Suprapubic skin (tissue), 4 donors: ENCODE measurements around the gene PTPRD. TPM values are rescaled to one million over a fixed set of nuclear protein-coding genes. Genes with fewer than 3 reads are reported as not detected.

Experiments used
- DNase-seq, 2 donors: peaks; one replicate each; pipeline ENCODE4 v3.0.0-alpha.2; 2019; ENCODE audit warnings: low spot score in 2 of 2
- H3K27ac ChIP-seq: fragments of 200-600 bp; sonication (generic); one replicate; pipeline ENCODE4 v1.5.1; 2019
- H3K27me3 ChIP-seq: fragments of 200-600 bp; sonication (generic); one replicate; pipeline ENCODE4 v1.5.1; 2019
- H3K36me3 ChIP-seq: fragments of 200-600 bp; sonication (generic); one replicate; pipeline ENCODE4 v1.5.1; 2019
- H3K4me1 ChIP-seq: fragments of 200-600 bp; sonication (generic); one replicate; pipeline ENCODE4 v1.5.1; 2019
- H3K4me3 ChIP-seq: fragments of 200-600 bp; sonication (generic); one replicate; pipeline ENCODE4 v1.5.1; 2019; ENCODE audit warnings: mild to moderate bottlenecking
- H3K9me3 ChIP-seq: fragments of 200-600 bp; sonication (generic); one replicate; pipeline ENCODE4 v1.5.1; 2019
- EP300 ChIP-seq: sonication (generic); formaldehyde crosslinking; IDR thresholded peaks from one replicate; pipeline ENCODE4 v1.6.1; 2017; ENCODE audit warnings: antibody characterized with exemption
- POLR2A ChIP-seq, 2 donors: fragments of 450-650 bp; IDR thresholded peaks; one replicate each; pipeline ENCODE4 v1.6.1; 2017; ENCODE audit warnings: antibody characterized with exemption in 2 of 2, mild to moderate bottlenecking in 2 of 2, moderate library complexity in 2 of 2
- POLR2AphosphoS5 ChIP-seq, 3 donors: sonication (generic); formaldehyde crosslinking; IDR thresholded peaks; one replicate each; pipeline ENCODE4 v1.6.1; 2017; ENCODE audit warnings: antibody characterized with exemption in 3 of 3
- WGBS: methylation state at CpG from one replicate; pipeline ENCODE4 v1.1.5; 2018; 5-methylcytosine and 5-hydroxymethylcytosine counted together
- total RNA-seq, 4 donors: library from RNA; depleted of rRNA; stranded (reverse); fragments of >200 nt; gene quantifications; one replicate each; pipeline ENCODE4 v1.1.0, GENCODE V29; 2016
- TF ChIP-seq, protein P1 (sequence below), 2 donors: fragments of 200-600 bp in 1 of 2; fragments of 450-650 bp in 1 of 2; sonication (generic) in 1 of 2; IDR thresholded peaks; one replicate each; pipeline ENCODE4 v1.5.1; 2016 to 2019; ENCODE audit warnings: antibody characterized with exemption in 2 of 2, mild to moderate bottlenecking in 1 of 2, moderate library complexity in 1 of 2

PTPRD gene
- total RNA-seq, 4 donors from 2014 or later, result 0.49 to 3.3 (median 2.5) TPM

DNA sequence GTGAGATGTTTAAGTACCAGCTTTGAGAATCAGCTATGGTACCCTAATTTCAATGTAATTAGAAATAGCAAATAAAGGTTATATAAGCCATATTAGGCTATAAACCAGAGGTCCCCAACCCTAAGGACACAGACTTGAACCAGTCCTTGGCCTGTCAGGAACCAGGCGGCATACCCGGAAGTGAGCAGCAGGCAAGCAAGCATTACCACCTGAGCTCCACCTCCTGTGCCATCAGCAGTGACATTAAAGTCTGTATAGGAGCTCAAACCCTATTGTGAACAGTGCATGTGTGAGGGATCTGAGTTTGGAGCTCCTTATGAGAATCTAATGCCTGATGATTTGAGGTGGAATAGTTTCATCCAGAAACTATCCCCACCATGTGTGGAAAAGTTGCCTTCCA lies 1009.5 kb downstream of the PTPRD start:
- Histone ChIP-seq H3K27ac (no peak overlapping the region), H3K36me3 (no peaks in the 10 kb centered on the region), H3K4me1 (no peaks in the 10 kb centered on the region), H3K27me3 (no peaks in the 10 kb centered on the region), H3K9me3 (no peaks in the 10 kb centered on the region), H3K4me3 (no peak overlapping the region)
- WGBS, result 56% methylated on average over 2 of the region's 2 CpGs
- DNase-seq, result no peak
- TF ChIP-seq POLR2AphosphoS5 (IDR thresholded peaks at IDR 0.05) (no peak), POLR2A (IDR thresholded peaks at IDR 0.05) (no peak), EP300 (no peak)
- TF ChIP-seq, protein P1, sequence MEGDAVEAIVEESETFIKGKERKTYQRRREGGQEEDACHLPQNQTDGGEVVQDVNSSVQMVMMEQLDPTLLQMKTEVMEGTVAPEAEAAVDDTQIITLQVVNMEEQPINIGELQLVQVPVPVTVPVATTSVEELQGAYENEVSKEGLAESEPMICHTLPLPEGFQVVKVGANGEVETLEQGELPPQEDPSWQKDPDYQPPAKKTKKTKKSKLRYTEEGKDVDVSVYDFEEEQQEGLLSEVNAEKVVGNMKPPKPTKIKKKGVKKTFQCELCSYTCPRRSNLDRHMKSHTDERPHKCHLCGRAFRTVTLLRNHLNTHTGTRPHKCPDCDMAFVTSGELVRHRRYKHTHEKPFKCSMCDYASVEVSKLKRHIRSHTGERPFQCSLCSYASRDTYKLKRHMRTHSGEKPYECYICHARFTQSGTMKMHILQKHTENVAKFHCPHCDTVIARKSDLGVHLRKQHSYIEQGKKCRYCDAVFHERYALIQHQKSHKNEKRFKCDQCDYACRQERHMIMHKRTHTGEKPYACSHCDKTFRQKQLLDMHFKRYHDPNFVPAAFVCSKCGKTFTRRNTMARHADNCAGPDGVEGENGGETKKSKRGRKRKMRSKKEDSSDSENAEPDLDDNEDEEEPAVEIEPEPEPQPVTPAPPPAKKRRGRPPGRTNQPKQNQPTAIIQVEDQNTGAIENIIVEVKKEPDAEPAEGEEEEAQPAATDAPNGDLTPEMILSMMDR (IDR thresholded peaks at IDR 0.05), result no peak

DNA sequence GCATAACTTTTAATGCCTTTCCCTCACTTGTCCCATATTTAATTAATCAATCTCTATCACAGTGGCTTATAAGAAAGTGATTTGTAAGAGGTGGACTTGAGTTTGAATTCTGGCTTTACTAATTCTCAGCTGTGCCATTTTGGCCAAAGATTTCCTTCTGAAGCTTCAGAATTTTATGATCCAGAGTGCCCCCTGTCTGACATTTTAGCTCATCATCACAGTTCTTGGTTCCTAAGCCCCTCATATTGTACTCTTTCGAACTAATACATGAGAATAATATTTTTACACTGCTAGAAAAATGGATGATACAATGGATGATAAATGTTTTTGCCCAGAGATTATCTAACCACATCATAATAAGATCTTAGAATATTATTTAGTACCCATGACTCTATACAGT lies 1014.1 kb downstream of the PTPRD start:
- Histone ChIP-seq H3K4me3 (no peak overlapping the region), H3K27me3 (no peaks in the 10 kb centered on the region), H3K9me3 (no peaks in the 10 kb centered on the region), H3K4me1 (no peaks in the 10 kb centered on the region), H3K27ac (no peak overlapping the region), H3K36me3 (no peaks in the 10 kb centered on the region)
- TF ChIP-seq, protein P1 (IDR thresholded peaks at IDR 0.05), result no peak
- no peak for TF ChIP-seq EP300
- no peak for DNase-seq
- WGBS, result 75% methylated on average over 1 of the region's 1 CpG

DNA sequence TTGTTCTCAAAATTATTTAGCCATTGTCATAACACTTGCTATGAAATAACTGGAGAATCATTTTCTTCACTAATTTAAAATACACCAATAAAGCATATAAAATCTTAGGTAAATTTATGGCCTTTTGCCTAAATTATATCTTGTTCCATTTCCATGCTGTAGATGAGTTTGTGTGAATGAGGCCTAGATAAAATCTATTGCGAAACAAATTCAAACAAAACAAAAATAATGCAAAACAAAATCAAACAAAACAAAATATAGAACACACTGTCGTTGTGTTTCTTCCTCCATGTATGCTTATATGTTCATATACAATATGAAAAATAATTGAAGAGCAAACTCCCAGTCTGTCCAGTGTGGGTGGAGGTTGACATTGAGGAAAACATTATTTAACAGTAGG lies 1020.7 kb downstream of the PTPRD start:
- 89% methylated on average over 2 of the region's 2 CpGs for WGBS
- no peaks in the 10 kb centered on the region for H3K27me3 ChIP-seq
- DNase-seq, result no peak
- H3K36me3 ChIP-seq, result no peaks in the 10 kb centered on the region
- no peaks in the 10 kb centered on the region for H3K9me3 ChIP-seq
- H3K4me1 ChIP-seq, result no peaks in the 10 kb centered on the region
- H3K27ac ChIP-seq, result no peak overlapping the region
- H3K4me3 ChIP-seq, result no peak overlapping the region
- TF ChIP-seq POLR2A (IDR thresholded peaks at IDR 0.05) (no peak), POLR2AphosphoS5 (IDR thresholded peaks at IDR 0.05) (no peak), EP300 (no peak)
- TF ChIP-seq, protein P1 (IDR thresholded peaks at IDR 0.05), result no peak

DNA sequence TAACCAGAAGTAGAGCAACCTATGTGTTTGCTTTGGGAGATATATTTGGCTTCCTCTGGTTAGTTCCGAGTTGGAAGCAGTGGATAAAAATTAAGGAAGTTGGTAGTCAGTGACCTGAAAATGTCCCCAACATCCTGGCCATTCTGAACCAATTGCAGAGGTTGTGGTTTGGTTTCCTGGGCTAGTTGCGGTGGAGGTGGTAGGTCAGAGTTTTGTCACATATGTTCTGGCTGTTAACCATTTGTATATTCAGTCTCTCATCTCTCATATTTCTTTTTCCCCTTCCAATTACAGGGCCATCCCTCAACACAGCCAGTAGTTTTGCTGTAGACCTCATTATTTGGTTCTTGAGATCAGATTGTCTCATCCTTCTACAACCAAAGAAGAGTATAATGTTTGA lies 1026.9 kb downstream of the PTPRD start:
- TF ChIP-seq POLR2AphosphoS5 (IDR thresholded peaks at IDR 0.05) (no peak), POLR2A (IDR thresholded peaks at IDR 0.05) (no peak), EP300 (no peak)
- TF ChIP-seq, protein P1 (IDR thresholded peaks at IDR 0.05), result no peak
- DNase-seq, result no peak
- Histone ChIP-seq H3K27ac (no peak overlapping the region), H3K9me3 (no peaks in the 10 kb centered on the region), H3K4me3 (no peak overlapping the region), H3K4me1 (no peaks in the 10 kb centered on the region), H3K27me3 (no peaks in the 10 kb centered on the region), H3K36me3 (no peaks in the 10 kb centered on the region)
- 67% methylated on average over 2 of the region's 2 CpGs for WGBS

DNA sequence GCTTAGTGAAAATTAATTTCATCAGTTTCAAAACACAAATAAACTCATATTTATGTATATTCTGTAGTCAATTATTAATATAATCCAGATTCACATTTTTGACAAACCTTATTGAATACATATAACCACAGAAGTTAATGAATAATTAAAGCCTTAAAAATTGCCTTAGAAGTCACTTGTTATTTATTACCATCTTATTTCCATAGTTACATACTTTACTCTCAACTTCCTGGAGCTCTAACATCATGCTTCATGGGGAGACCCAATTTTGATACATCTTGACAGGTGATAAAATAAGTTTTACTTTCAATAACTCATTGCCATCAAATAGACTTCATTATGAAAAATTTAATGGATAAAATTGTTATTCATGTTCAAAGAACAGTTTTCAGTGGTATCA lies 1038.7 kb downstream of the PTPRD start:
- no peak for DNase-seq
- no peak overlapping the region for H3K4me3 ChIP-seq
- TF ChIP-seq EP300, result no peak
- TF ChIP-seq, protein P1 (IDR thresholded peaks at IDR 0.05), result no peak
- no peak for TF ChIP-seq POLR2A (IDR thresholded peaks at IDR 0.05)
- TF ChIP-seq POLR2AphosphoS5 (IDR thresholded peaks at IDR 0.05), result no peak
- no peaks in the 10 kb centered on the region for H3K4me1 ChIP-seq
- no peaks in the 10 kb centered on the region for H3K27me3 ChIP-seq
- H3K9me3 ChIP-seq, result no peaks in the 10 kb centered on the region
- no peaks in the 10 kb centered on the region for H3K36me3 ChIP-seq
- no peak overlapping the region for H3K27ac ChIP-seq
